ENCODE results near the gene DTX3.

DNA sequence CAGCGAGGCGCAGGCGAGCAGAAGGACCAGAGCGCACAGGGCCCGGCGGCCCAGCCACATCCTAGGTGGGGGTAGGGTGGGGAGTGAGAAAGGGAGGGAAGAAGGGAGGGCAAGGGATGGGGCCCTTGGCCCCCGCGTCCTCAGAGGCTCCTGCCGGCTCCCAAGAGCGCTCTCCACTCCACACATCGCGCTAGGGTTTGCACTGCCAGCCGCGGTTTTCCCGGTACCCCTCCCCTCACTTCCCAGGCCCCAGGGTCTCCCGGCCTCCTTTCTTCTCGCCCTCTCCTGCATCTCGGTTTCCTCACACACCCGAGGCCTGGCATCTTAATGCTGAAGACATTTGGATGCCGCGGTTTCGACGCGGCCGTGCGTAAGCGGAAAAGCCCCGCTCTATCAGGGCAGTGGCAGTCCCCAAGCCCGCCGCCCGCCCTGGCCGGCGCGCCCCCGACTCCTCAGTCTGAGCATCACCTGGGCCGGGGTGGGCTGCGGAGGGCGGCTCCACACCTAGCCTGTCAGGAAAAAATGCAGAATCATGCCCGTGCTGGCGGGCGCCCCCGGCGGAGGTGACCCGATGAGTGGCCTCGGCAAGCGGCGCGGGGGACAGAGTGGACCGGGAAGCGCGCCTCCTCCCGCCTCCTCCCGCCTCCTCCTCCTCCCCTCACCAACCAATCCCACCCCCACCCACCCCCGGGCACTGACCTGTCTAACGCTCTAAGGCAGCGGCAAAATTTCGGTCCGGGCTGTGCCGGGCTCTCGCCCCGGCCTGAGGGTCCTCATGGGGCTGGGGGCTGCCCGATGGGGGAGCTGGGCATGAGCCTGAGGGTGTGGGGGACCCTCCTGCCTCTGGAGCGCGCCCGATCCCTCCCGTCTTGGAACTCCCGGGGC, 27.7 kb downstream of the DTX3 start:
- TF ChIP-seq POLR2A (IDR thresholded peaks at IDR 0.05; ENCODE audit: low read length), result no peak
- no peak for TF ChIP-seq GATA1 (IDR thresholded peaks at IDR 0.05; ENCODE audit: low read depth, low read length)
